ENCODE measurements around the gene CLN6.

DNA sequence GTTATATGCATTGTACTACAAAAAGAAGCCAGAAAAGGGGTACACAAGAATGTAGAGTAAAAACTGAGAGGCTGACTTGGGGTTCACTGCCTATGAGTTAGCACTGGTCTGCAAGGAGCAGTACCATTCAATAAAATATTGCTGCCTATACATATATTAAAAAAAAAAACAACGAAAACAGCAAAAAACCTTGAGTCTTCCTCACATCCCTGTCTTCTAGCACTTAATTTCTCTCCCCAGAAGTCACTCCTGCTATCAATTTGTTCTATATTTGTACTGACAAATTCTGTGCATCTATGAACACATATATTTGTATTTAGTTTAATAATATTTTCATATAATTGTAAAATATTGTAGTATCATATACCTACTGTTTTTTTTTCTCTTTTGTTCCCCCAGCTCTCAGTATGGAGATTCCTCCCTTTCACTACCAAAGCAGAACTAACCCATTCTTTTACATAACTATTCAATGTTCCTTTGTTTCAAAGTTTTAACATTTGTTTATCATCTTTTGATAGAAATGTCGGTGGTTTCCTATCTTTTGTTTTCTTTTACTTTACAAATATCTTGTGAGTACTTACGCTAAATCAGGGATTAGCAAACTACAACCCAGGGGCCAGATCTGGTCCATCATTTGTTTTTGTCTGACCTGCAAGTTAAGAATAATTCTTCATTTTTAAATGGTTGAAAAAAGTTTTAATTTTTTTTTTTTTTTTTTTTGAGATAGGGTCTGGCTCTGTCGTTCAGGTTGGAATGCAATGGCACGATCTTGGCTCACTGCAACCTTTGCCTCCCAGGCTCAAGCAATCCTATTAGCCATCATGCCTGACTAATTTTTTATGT lies 33.2 kb upstream of the CLN6 start:
- no peak for TF ChIP-seq POLR2A (IDR thresholded peaks at IDR 0.05; ENCODE audit: low read depth, low read length)
- TF ChIP-seq, protein P1, sequence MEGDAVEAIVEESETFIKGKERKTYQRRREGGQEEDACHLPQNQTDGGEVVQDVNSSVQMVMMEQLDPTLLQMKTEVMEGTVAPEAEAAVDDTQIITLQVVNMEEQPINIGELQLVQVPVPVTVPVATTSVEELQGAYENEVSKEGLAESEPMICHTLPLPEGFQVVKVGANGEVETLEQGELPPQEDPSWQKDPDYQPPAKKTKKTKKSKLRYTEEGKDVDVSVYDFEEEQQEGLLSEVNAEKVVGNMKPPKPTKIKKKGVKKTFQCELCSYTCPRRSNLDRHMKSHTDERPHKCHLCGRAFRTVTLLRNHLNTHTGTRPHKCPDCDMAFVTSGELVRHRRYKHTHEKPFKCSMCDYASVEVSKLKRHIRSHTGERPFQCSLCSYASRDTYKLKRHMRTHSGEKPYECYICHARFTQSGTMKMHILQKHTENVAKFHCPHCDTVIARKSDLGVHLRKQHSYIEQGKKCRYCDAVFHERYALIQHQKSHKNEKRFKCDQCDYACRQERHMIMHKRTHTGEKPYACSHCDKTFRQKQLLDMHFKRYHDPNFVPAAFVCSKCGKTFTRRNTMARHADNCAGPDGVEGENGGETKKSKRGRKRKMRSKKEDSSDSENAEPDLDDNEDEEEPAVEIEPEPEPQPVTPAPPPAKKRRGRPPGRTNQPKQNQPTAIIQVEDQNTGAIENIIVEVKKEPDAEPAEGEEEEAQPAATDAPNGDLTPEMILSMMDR (conservative IDR thresholded peaks at IDR 0.05; ENCODE audit: low read depth, low read length): no peak
- TF ChIP-seq MAZ (IDR thresholded peaks at IDR 0.05; ENCODE audit: borderline replicate concordance, low read depth, low read length): no peak
- no peak for TF ChIP-seq NFE2L2 (IDR thresholded peaks at IDR 0.05; ENCODE audit: low read depth, low read length)
- no peak for TF ChIP-seq CHD1 (IDR thresholded peaks at IDR 0.05; ENCODE audit: low read depth, low read length)
- no peak for TF ChIP-seq RAD21 (IDR thresholded peaks at IDR 0.05; ENCODE audit: low read length)
- TF ChIP-seq, protein P2, sequence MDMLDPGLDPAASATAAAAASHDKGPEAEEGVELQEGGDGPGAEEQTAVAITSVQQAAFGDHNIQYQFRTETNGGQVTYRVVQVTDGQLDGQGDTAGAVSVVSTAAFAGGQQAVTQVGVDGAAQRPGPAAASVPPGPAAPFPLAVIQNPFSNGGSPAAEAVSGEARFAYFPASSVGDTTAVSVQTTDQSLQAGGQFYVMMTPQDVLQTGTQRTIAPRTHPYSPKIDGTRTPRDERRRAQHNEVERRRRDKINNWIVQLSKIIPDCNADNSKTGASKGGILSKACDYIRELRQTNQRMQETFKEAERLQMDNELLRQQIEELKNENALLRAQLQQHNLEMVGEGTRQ (IDR thresholded peaks at IDR 0.05; ENCODE audit: low read depth, low read length): no peak
